VCaP (cell line): ENCODE results near the gene TTC19.

Source experiments
- H3K27ac ChIP-seq: fragments of 450-650 bp; 2 replicates; pipeline ENCODE4 v1.5.1; 2017
- TF ChIP-seq, protein P1 (sequence below): fragments of 450-650 bp; conservative IDR thresholded peaks from 2 replicates; pipeline ENCODE4 v1.5.1; 2017; ENCODE audit warnings: mild to moderate bottlenecking, moderate library complexity

The TTC19 gene

DNA sequence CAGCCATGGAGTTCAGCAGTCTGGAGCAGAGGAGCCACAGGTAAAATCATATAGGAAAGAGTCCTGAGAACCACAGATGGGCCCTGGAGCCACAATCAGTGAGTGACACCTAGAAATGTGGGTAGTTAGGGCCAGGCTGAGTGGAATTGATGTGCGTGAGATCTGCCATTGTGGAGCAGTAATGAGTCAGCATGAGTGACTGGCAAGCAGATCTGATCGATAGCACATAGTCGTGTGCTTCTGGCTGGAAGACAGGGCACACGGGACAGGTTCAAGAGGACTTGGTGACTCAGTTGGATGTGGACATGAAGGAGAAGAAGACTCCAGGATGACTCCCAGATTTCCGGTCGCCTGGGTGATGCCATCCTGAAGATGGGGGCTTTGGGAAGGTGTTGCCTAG, 42.4 kb upstream of the TTC19 start:
- H3K27ac ChIP-seq: no peak overlapping the region
- TF ChIP-seq, protein P1, sequence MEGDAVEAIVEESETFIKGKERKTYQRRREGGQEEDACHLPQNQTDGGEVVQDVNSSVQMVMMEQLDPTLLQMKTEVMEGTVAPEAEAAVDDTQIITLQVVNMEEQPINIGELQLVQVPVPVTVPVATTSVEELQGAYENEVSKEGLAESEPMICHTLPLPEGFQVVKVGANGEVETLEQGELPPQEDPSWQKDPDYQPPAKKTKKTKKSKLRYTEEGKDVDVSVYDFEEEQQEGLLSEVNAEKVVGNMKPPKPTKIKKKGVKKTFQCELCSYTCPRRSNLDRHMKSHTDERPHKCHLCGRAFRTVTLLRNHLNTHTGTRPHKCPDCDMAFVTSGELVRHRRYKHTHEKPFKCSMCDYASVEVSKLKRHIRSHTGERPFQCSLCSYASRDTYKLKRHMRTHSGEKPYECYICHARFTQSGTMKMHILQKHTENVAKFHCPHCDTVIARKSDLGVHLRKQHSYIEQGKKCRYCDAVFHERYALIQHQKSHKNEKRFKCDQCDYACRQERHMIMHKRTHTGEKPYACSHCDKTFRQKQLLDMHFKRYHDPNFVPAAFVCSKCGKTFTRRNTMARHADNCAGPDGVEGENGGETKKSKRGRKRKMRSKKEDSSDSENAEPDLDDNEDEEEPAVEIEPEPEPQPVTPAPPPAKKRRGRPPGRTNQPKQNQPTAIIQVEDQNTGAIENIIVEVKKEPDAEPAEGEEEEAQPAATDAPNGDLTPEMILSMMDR: no peak

DNA sequence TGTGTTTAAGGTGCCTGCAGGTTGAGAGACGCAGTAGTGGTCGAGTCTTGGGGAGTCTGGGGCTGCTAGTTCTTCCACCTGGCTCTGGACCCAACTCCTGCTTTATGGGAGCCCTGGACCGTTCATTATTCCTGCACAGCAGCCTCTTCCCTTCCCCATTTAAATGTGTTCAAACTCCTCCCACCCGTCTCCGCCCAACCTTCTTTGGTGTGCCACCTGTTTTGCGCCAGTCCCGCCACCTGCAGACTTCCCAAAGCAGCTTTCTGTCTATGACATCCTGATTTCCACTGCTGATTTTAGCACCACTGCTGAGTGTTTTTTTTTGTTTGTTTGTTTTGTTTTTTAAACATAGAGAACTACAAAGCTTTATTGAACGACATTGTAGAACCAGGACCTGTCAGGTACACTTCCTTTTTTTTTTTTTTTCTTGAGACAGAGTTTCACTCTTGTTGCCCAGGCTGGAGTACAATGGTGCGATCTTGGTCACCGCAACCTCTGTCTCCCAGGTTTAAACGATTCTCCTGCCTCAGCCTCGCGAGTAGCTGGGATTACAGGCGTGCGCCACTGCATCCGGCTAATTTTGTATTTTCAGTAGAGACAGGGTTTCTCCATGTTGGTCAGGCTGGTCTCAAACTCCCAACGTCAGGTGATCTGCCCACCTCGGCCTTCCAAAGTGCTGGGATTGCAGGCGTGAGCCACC, 41.9 kb upstream of the TTC19 start:
- TF ChIP-seq, protein P1: no peak
- H3K27ac ChIP-seq: no peak overlapping the region

DNA sequence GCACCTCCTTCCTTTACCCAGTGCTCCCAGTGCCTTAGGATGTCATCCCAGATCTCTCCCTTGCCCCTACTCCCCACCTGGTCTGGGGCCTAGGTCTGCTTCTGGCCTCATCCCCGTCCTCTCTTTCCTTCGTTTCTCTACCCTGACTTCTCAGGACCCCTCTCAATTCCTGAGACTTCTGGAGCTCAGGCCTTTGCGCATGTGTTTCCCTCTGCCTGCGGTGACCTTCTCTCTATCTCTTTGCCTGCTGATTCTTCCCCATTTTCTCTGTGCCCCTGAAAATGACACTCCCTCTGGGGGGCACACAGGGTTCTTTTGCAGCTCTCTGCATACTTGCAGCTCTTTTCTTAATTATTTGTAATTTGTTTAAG, 41.2 kb upstream of the TTC19 start:
- H3K27ac ChIP-seq: no peak overlapping the region
- TF ChIP-seq, protein P1: no peak

DNA sequence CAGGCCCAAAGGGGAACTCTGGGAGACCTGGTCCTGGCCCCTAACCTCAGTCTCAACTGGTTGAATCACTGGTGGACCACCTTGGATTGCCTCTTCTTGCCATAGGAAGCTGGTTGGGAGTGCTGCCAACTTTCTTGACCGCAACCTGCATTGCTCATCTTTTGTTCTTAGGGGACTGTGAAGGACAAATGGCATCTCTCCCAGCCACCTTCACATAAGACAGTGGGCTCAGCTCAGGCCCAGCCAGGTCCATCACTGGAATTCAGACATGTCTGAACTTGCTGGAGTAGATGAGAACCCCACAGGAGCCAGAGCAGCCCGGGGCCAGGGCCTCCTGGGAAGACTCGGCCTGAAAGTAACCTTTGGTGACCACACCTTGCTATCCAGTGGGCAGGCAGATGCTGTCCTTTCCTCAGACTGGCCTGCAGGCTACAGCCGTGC, 35.9 kb upstream of the TTC19 start:
- no peak overlapping the region for H3K27ac ChIP-seq
- TF ChIP-seq, protein P1: no peak

DNA sequence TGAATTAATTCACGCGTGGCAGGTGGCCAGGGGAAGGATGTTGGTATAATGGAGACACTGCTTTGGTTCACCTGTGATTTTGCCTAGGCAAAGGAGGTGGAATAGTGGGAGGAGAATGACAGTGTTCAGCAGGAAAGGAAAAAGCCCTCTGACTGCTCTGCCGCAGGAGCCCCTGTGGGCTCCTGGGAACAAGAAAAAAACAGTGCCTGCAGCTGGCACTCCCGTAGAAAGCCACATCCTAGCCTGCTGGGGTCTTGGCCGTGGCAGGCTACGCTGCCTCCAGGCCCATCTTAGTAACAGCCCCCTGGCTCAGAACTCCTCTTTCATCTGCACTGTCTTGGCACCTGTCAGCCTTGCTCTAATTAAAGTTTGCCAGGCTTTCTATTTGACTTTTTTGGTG, 34.1 kb upstream of the TTC19 start:
- peak overlapping the region; percentile 86 for H3K27ac ChIP-seq

DNA sequence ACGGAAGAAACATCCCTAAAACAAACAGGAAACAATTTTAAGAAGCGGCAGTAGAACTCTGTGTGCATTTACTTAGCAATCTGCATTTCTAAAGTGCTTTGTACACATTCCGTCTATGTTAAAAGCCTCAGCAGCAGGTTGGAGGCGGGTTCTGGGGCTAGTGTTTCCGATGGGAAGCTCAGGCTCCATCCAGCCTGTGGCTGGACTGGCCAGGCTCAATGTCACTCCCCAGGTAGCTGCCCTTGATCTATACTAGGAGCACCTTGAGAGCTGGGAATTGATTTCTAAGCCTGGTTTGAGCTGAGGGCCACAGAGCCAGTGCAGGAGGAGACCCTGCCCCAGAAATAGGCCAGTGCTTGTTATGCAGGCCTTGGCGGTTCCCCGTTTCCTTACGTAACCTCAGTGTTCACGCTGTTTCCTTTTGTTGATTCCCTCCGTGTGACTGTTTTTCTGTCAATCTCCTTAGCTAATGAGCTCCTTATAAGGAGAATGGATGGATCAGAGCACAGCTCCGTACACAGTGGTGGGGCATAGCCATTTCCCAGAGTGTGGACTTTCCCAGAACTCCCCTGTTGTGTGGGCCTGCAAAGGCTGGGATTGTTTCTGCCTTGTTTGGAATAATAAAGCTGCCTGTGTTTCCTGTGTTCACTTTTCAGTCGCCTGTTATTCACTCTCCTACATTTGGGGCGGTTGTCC, 33.3 kb upstream of the TTC19 start:
- TF ChIP-seq, protein P1: no peak
- H3K27ac ChIP-seq: peak overlapping the region; percentile 86

More for the DNA sequence above, 34.1 kb upstream of the TTC19 start:
- TF ChIP-seq, protein P1: no peak

DNA sequence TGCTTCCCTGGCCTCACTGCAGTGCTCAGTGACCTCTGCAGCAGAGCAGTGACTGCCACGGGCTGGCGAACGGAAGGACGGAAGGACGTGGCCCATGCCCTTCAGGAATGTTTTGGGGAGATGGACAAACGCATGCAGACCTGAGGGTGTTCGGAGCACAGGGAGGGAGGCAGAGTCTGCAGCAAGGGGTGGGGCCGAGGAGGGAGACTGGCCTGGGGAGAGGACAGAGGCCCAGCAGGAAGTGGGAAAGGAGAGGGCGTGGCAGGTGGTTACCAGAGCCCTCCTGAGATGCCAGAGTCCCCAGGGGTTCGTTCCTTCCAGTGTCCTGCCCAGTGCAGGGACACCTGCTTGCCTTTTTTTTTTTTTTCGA, 32.8 kb upstream of the TTC19 start:
- TF ChIP-seq, protein P1: no peak
- peak overlapping the region; percentile 86 for H3K27ac ChIP-seq
